Gastrocnemius medialis (tissue), 4 donors: Measurements from ENCODE around the gene GPR153. TPM values are rescaled to one million over a fixed set of nuclear protein-coding genes. Genes with fewer than 3 reads are reported as not detected.

Experiments
- ATAC-seq, 2 donors: fragments of 150-250 bp; one replicate each; pipeline ENCODE4 v1.9.1; 2016
- DNase-seq, 2 donors: peaks; one replicate each; pipeline ENCODE4 v3.0.0-alpha.2; 2019
- H3K27ac ChIP-seq, 4 donors: fragments of 200-600 bp; sonication (generic); 1 replicate in 1 of 4; 2 replicates in 3 of 4; pipeline ENCODE4 v1.5.1; 2016 to 2018; ENCODE audit warnings: mild to moderate bottlenecking in 2 of 4, moderate library complexity in 1 of 4
- H3K27me3 ChIP-seq, 3 donors: fragments of 200-600 bp; sonication (generic) in 2 of 3; 1 replicate in 1 of 3; 2 replicates in 2 of 3; pipeline versions ENCODE4 v1.5.1 to v1.6.0; 2016 to 2019; ENCODE audit warnings: mild to moderate bottlenecking in 1 of 3, moderate library complexity in 1 of 3
- H3K36me3 ChIP-seq, 2 donors: fragments of 200-600 bp; sonication (generic) in 1 of 2; one replicate each; pipeline ENCODE4 v1.5.1; 2017 to 2018
- H3K4me1 ChIP-seq, 2 donors: fragments of 200-600 bp; sonication (generic) in 1 of 2; one replicate each; pipeline ENCODE4 v1.5.1; 2016 to 2017; ENCODE audit warnings: mild to moderate bottlenecking in 2 of 2
- H3K4me3 ChIP-seq, 4 donors: fragments of 200-600 bp; sonication (generic) in 3 of 4; 1 replicate in 1 of 4; 2 replicates in 3 of 4; pipeline ENCODE4 v1.5.1; 2016 to 2019; ENCODE audit warnings: mild to moderate bottlenecking in 2 of 4
- H3K9me3 ChIP-seq, 3 donors: fragments of 200-600 bp; sonication (generic) in 2 of 3; 1 replicate in 1 of 3; 2 replicates in 2 of 3; pipeline ENCODE4 v1.5.1; 2016 to 2019
- POLR2A ChIP-seq, 2 donors: fragments of 450-650 bp; IDR thresholded peaks; one replicate each; pipeline ENCODE4 v1.6.1; 2017; ENCODE audit warnings: antibody characterized with exemption in 2 of 2, mild to moderate bottlenecking in 2 of 2, moderate library complexity in 2 of 2
- in situ Hi-C, 4 donors: fragments of 200-750 bp; cut with MboI; loops; one replicate each; pipeline versions ENCODE4 v1.15.0 to v1.8.0; 2017; ENCODE audit warnings: low sequenced_read_pairs in 4 of 4
- intact Hi-C: fragments of 100-400 bp; cut with DNase I; formaldehyde crosslinking; loops from one replicate; pipeline ENCODE4 v1.15.1; 2023; ENCODE audit warnings: low total_unique reads
- total RNA-seq, 4 donors: library from RNA; depleted of rRNA; stranded (reverse); fragments of >200 nt; gene quantifications; one replicate each; pipeline versions ENCODE4 v1.1.0 to v1.2.3, GENCODE V29; 2016
- TF ChIP-seq, protein P1 (sequence below), 5 experiments: fragments of 450-650 bp in 3 of 5; fragments of 200-600 bp in 2 of 5; sonication (generic) in 2 of 5; IDR thresholded peaks in 4 of 5; conservative IDR thresholded peaks in 1 of 5; 1 replicate in 4 of 5; 2 replicates in 1 of 5; pipeline ENCODE4 v1.5.1; 2016 to 2019; ENCODE audit warnings: antibody characterized with exemption in 5 of 5, mild to moderate bottlenecking in 3 of 5, moderate library complexity in 3 of 5

Gene GPR153
- total RNA-seq, 4 donors from 2014 or later: 1.1 to 3.4 (median 2.0) TPM

DNA sequence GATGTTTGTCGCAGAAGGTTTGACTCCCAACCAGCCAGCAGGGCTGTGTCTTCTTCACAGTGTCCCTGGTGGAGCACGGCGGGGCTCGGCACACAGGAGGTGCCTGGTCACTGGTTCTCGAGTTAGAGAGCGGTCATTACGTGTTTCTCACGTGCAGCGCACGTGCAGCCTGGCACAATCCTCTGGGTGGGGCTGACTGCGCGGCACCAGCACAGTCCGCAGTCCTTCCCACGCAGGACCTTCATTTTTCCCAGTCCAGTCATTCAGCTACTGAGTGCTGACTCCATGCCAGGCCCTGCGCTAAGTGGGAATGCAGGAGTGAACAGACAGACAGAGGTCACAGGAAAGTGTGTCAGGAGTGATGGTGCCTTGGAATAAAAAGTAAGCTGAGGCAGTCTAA is 46.2 kb upstream of the GPR153 start:
- no peaks in the 10 kb centered on the region for H3K36me3 ChIP-seq
- DNase-seq (no peak), ATAC-seq (no peak)
- no peaks in the 10 kb centered on the region for H3K27me3 ChIP-seq
- no peaks in the 10 kb centered on the region for H3K9me3 ChIP-seq
- no peak overlapping the region for H3K27ac ChIP-seq
- in situ Hi-C loops: no loop called here
- H3K4me1 ChIP-seq: no peaks in the 10 kb centered on the region
- no peak overlapping the region for H3K4me3 ChIP-seq
- no peak for TF ChIP-seq POLR2A (IDR thresholded peaks at IDR 0.05)
- TF ChIP-seq, protein P1, sequence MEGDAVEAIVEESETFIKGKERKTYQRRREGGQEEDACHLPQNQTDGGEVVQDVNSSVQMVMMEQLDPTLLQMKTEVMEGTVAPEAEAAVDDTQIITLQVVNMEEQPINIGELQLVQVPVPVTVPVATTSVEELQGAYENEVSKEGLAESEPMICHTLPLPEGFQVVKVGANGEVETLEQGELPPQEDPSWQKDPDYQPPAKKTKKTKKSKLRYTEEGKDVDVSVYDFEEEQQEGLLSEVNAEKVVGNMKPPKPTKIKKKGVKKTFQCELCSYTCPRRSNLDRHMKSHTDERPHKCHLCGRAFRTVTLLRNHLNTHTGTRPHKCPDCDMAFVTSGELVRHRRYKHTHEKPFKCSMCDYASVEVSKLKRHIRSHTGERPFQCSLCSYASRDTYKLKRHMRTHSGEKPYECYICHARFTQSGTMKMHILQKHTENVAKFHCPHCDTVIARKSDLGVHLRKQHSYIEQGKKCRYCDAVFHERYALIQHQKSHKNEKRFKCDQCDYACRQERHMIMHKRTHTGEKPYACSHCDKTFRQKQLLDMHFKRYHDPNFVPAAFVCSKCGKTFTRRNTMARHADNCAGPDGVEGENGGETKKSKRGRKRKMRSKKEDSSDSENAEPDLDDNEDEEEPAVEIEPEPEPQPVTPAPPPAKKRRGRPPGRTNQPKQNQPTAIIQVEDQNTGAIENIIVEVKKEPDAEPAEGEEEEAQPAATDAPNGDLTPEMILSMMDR (IDR thresholded peaks at IDR 0.05 in 4 of 5, conservative IDR thresholded peaks at IDR 0.05 in 1 of 5): no peak
- intact Hi-C loops: no loop called here

GRCh38 chr1:6303397-6304012 is 42.6 kb upstream of the GPR153 start:
- no peaks in the 10 kb centered on the region for H3K9me3 ChIP-seq
- TF ChIP-seq, protein P1 (IDR thresholded peaks at IDR 0.05 in 4 of 5, conservative IDR thresholded peaks at IDR 0.05 in 1 of 5): no peak
- no peak for TF ChIP-seq POLR2A (IDR thresholded peaks at IDR 0.05)
- no peak for ATAC-seq
- no peak overlapping the region for H3K27ac ChIP-seq
- intact Hi-C loops (no loop called here), in situ Hi-C loops (no loop called here)
- no peak overlapping the region for H3K4me3 ChIP-seq
- no peaks in the 10 kb centered on the region for H3K27me3 ChIP-seq
- no peaks in the 10 kb centered on the region for H3K4me1 ChIP-seq
- DNase-seq: no peak
- no peaks in the 10 kb centered on the region for H3K36me3 ChIP-seq

GRCh38 chr1:6302568-6302967 is 41.7 kb upstream of the GPR153 start:
- in situ Hi-C loops: no loop called here
- H3K9me3 ChIP-seq: no peaks in the 10 kb centered on the region
- H3K36me3 ChIP-seq: no peaks in the 10 kb centered on the region
- TF ChIP-seq, protein P1 (IDR thresholded peaks at IDR 0.05 in 4 of 5, conservative IDR thresholded peaks at IDR 0.05 in 1 of 5): no peak
- no peak for TF ChIP-seq POLR2A (IDR thresholded peaks at IDR 0.05)
- H3K27me3 ChIP-seq: no peaks in the 10 kb centered on the region
- H3K4me1 ChIP-seq: no peaks in the 10 kb centered on the region
- no peak for DNase-seq
- H3K4me3 ChIP-seq: no peak overlapping the region
- no peak for ATAC-seq
- intact Hi-C loops: no loop called here
- H3K27ac ChIP-seq: no peak overlapping the region

GRCh38 chr1:6301526-6301925 is 40.6 kb upstream of the GPR153 start:
- H3K36me3 ChIP-seq: no peaks in the 10 kb centered on the region
- H3K27me3 ChIP-seq: no peaks in the 10 kb centered on the region
- no peak overlapping the region for H3K4me3 ChIP-seq
- no peak overlapping the region for H3K27ac ChIP-seq
- in situ Hi-C loops: no loop called here
- intact Hi-C loops: no loop called here
- ATAC-seq: no peak
- H3K4me1 ChIP-seq: no peaks in the 10 kb centered on the region
- H3K9me3 ChIP-seq: no peaks in the 10 kb centered on the region
- DNase-seq: no peak
- TF ChIP-seq, protein P1 (IDR thresholded peaks at IDR 0.05 in 4 of 5, conservative IDR thresholded peaks at IDR 0.05 in 1 of 5): no peak
- no peak for TF ChIP-seq POLR2A (IDR thresholded peaks at IDR 0.05)
